Medulla oblongata (tissue), 1 donor: ENCODE measurements around the gene ZMYM4.
"Not testable (repeated sequence)": the region's sequence is repeated elsewhere in the genome, so short reads cannot be mapped to it uniquely, and the experiment has no call there.

Experiments
- DNase-seq: peaks from one replicate; pipeline ENCODE4 v3.0.0-alpha.2; 2015; ENCODE audit errors: extremely low spot score

The ZMYM4 gene

DNA sequence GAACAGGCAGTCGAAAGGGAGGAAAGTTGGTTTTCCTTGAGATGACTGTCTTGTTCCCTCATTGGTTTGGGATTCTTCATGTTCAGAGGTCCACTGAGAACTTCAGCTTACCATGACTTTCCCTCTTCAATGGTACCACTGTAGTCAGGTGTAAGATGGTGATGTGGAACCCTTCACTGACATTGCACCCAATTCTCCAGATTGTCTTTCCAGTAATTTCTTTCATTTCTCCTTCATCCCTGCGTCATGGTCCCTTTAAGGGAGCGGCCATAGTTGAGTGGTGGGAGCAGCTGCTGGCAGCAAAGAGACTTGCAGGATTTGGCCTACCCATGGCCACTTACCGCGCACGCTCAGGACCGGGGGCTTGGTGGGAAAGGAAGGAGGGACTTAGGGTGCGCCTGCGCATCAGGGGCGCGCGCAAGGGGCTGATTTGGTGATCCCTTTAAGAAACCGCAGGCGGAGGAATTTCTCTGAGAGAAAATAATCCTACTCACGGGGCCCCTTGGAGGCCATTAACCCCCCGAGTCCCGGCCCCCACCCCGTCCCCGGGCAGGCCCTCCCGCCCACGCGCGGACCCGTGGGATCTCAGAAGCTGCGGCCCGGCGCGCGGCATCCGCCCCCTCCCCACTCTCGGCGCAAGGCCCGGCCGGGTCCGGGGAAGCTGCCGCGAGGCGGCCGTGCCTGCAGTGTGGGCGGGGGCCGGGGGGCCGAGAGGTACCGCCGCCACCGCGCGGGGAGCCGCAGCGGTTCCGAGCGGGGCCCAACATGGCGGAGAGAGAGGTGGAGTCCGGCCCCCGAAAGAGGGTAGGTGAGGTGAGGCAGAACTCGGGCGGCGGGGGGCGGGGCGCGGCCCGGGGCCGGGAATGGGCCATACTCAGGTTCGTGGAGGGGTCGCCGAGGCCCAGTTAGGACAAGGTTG, at the start of gene ZMYM4:
ZMYM4 (plus strand) TSS at position 428 of the 919 bp plus-strand sequence; CDS start at position 766, 338 bp downstream.
- peak; percentile 93 for DNase-seq

DNA sequence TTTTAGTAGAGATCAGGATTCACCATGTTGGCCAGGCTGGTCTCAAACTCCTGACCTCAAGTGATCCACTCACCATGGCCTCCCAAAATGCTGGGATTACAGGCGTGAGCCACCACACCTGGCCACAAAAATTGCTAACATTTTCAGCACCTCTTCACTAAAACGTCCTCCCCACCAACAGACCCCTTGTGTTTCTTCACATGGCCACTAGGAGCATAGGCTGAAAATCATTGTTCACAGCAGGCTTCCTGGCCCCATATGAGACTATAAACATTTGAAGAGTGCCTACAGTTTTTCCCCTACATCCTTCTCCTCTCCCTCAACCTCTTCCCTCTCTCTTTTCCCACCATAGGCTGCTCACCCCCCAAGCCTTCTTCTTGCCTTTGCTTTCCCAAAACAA, 47.5 kb upstream of the ZMYM4 start:
- no peak for DNase-seq

DNA sequence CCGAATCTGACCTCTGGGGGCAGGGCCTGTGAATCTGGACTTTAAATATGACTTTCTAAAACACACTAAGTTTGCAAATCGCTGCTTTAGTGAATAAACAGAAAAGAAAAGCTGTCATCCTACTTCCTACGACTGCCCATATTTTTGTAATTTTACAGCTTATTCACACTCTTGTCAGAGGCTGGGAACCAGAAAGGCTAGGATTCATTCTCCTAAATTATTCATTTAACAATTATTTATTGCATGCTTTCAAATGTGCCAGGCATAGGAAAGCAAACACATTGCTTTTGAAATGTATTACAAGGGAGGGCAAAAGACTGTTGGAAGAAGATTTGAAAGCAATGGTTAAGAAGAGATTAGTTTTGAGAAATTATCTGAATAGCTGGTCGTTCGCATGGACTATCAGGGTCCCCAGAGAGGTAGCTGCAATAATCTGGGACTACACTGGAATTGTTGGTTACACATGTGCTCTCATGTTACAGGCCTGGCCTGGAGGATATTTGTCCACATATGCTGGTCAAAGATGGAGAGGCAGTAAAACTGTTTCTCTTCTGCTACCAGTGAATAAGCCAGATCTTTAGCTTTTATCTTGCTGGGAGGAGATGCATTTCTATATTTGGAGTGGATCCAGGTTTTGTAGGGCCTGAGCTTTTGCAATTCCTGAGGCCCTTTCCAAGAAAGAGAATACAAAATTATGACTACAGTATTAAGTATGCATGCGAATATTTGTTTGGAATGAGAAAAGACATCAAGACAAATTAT, 46.0 kb upstream of the ZMYM4 start:
- DNase-seq, result no peak

DNA sequence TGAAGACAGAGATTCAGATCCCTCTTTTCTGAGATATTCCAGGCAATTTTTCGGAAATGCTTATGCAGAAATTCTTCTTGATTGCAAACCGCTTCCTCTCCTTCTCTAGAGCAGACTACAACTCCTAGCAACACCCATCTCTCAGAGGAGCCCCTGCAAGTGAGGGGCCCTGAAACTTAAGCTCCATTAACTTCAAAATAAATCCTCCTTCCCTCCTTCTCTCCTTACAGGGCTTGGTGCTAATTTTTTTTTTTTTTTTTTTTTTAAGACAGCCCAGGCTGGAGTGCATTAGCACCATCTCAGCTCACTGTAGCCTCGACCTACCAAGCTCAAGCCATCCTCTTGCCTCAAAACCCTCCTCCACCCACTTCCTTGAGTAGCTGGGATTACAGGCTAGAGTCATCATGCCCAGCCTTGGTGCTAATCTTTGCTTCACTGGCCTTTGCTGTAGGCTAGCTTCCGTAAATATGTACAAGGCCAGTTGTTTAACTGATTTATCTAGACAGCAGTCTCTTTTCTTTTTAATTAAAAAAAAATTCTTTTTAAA, 45.4 kb upstream of the ZMYM4 start:
- DNase-seq, result no peak

DNA sequence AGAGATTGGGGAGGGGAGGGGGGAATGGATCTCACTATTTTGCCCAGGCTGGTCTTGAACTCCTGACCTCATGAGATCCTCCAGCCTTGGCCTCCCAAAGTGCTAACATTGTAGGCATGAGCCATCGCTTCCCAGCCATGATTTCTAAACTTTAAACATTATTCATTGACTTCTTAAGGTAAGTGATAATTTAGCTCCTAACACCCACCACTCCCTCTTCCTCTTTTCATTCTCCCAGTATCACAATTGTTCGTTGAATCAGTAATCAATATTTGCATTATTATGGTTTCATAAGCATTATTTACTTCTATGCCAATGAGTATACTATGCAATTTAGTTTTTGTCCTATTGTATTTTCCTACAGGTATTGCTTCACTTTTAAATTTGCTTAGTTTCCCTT, 42.0 kb upstream of the ZMYM4 start:
- no peak for DNase-seq

DNA sequence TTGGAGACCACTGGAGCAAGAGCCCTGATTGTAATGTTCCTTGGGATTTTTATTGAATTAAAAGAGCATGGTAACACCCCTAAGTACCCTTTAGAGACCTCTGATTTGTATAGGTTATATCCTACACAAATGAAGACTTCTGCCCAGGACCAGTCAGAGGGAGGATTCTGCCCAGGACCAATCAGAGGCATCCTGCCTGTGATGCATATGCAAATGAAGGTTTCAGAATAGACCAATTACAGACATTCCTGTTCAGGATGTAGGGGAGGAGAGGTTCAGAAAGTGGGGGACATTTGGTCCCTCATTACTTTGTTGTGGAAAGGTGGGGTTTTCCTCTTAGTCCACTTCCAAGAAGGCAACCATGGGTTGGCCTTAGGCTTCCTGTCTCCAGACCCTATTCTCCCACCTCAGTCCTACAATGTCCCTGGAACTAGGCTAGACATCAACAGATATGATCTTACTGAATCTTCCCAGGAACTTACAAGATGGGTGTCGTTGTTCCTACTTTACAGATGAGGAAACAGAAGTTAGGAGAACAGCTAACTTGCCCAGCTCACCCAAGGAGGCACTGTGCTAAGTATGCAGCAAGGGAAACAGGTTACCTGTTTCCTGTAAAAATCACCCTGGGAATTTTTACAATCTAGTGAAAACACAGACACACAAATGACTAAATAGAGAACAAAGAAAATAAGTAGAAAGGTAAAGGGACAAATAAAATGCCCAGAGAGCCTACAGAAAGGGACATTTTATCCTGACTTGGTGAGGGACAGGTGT, 38.7 kb upstream of the ZMYM4 start:
- no peak for DNase-seq

DNA sequence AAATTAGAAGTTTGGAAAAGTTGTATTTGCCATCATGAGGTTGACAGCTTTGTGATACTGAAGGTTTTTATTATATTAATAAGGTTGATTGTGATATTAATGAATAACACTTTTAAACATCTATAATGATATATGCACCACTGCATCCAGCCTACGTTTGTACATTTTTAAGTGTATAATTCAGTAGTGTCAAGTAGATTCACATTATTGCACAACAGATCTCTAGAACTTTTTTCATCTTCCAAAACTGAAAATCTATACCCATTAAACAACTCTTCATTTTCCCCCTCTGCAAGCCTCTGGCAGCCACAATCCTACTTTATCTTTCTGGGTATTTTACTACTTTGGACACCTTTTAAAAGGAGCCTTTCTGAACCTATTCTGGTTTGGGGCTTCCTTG, 37.2 kb upstream of the ZMYM4 start:
- no peak for DNase-seq

DNA sequence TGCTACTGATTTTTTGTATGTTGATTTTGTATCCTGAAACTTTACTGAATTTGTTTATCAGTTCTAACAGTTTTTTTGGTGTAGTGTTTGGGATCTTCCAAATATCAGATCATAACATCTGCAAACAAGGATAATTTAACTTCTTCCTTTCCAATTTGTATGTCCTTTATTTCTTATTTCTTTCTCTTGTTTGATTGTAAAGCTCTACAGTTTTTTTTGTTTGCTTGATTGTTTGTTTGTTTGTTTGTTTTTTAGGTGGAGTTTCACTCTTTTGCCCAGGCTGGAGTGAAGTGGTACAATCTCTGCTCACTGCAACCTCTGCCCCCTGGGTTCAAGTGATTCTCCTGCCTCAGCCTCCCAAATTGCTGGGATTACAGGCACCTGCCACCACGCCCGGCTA, 31.7 kb upstream of the ZMYM4 start:
- DNase-seq, result not testable (repeated sequence)

DNA sequence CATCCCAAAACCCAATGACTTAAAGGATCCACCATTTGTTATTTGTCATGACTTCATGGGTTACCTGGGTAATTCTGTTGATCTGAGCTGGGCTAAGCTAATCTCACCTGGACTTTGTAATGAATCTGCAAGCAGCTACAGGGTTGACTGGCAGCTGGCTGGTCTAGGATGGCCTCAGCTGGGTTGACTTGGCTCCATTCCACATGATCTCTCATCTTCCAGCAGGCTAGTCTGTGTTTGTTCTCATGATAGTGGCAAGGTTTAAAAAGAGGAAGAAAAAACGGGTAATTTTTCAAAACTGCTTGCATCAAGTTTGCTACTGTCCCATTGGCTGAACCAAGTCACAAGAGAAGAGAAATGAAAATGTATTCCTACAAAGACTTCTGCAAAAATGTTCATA, 24.8 kb upstream of the ZMYM4 start:
- DNase-seq, result no peak

DNA sequence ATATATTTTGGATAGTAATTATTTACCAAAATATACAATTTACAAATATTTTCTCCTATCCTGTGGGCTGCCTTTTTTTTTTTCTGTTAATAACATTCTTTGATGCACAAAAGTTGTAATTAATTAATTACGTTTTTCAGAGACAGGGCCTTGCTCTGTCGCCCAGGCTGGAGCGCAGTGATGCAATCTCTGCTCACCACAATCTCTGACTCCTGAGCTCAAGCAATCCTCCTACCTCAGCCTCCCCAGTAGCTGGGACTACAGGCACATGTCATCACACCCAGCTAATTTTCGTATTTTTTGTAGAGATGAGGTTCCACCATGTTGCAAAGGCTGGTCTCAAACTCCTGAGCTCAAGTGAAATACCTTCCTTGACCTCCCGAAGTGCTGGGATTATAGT, 21.3 kb upstream of the ZMYM4 start:
- no peak for DNase-seq

DNA sequence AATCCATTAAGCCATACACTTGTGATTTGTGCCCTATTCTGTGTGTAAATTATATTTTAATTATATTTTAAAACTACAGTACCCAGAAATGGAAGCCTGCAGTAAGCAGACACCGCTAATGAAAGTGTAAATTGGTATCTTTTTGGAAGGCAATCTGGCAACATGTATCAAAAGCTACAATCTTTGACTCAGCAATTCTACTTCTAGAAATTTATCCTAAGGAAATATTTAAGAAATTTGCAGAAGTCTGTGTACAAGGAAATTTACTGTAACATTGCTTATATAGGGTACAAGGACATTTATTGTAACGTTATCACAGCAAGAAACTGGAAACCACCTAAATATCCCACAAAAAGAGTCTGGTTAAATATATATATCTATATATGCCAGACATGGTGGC, 14.6 kb upstream of the ZMYM4 start:
- no peak for DNase-seq

DNA sequence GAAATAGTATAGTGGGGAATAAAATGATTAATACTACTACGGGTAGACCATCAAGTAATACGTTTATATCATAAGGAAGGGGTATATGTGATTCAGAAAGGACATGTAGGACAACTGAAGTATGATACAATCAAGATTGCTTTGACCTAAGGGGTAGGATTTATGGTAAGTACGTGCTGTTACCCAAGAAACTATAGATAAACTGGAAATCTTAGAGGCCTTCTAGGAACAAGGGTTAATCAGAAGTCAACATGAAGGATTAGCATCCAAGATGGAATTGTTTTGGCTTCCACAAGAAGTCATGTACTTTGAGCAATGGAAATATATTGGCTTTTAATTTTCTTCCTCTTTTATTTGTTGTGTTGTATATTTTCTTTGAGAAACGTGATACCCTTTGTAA, 13.2 kb upstream of the ZMYM4 start:
- DNase-seq, result no peak

DNA sequence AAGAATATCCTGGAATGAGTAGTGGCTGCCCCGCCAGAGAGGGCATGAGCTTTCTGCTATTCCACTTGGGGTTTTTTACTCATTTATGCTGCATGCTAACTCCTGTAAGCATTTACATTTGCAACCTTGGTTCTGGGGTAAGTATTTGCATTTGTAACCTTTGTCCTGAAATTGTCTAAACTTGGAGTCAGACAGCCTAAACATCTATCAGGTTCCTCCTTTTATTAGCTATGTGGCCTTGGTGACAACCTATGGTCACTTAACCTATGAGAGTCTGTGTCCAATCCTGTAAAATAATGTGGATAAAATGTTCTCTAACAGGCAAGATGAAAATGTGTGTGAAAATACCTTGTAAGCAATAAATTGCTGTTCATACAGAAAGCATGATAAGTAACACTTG, 8.9 kb upstream of the ZMYM4 start:
- no peak for DNase-seq

DNA sequence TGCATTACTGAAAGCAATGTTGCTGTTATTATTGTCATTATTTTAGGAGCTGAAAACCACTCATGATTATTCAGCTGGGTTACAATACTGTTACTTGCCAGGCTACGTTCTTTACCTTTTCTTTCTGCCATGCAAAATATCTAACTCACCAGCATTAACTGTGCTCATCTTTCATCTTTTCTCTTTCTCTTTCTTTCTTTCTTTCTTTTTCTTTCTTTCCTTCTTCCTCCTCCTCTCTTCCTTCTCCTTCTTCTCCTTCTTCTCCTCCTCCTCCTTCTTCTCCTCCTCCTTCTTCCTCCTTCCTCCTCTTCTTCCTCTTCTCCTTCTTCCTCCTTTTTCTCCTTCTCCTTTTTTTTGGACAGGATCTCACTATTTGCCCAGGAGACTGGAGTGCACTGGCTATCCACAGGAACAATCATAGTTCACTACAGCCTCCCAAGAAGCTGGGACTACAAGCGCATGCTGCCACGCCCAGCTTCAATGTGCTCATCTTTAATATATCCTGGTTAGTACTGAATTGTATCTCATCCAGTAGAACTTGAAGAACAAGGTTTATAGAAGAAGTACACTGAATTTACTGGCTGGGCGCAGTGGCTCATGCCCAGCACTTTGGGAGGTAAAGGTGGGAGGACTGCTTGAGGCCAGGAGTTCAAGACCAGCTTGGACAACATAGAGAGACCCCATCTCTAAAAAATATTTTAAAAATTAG, 6.9 kb upstream of the ZMYM4 start:
- DNase-seq, result no peak

DNA sequence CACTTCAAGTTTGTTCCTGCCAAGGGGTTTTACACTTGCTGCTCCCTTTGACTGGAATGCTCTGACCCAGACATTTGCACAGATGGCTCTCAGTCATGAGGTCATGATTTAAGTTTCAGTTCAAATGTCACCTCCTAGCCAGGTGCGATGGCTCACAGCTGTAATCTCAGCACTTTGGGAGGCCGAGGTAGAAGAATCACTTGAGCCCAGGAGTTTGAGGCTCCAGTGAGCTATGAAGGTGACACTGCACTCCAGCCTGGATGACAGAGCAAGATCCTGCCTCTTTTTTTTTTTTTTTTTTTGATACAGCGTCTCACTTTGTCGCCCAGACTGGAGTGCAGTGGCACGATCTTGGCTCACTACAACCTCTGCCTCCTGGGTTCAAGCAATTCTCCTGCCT, 4.5 kb upstream of the ZMYM4 start:
- no peak for DNase-seq

DNA sequence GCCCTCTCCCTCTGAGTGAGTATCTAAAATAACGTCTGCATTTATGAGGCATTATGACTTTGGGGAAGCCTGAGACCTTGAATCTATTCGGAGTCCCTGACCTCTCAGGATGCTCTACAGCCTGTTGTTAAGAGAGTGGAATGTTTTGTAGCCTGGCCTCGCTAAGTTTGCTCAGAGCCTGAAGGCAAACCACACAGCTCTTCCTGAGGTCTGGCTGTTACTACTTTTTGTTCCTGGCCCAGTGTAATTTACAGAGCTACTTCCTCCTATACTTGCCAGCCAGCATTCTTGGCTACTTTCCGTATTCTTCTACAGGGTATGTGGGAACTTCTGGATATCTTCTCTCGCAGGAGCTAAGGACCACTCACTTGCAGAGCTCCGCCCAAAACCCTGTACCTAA, 3.6 kb upstream of the ZMYM4 start:
- DNase-seq, result peak; percentile 44

DNA sequence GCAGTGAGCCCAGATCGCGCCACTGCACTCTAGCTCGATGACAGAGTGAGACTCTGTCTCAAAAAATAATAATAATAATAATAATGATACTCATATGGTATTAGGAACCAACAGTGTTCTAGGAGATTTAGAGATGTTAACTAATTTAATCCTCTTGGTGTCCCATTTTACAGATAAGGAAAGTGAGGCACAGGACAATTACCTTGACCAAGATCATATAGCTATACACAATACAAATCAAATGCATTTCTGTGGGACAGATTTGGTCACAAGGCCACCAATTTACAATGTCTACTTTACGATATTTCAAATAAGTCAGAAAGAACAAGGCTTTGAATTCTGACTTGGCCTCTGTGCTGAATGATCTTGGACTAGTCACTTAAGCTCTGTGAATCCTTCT, 2.2 kb upstream of the ZMYM4 start:
- DNase-seq, result no peak

DNA sequence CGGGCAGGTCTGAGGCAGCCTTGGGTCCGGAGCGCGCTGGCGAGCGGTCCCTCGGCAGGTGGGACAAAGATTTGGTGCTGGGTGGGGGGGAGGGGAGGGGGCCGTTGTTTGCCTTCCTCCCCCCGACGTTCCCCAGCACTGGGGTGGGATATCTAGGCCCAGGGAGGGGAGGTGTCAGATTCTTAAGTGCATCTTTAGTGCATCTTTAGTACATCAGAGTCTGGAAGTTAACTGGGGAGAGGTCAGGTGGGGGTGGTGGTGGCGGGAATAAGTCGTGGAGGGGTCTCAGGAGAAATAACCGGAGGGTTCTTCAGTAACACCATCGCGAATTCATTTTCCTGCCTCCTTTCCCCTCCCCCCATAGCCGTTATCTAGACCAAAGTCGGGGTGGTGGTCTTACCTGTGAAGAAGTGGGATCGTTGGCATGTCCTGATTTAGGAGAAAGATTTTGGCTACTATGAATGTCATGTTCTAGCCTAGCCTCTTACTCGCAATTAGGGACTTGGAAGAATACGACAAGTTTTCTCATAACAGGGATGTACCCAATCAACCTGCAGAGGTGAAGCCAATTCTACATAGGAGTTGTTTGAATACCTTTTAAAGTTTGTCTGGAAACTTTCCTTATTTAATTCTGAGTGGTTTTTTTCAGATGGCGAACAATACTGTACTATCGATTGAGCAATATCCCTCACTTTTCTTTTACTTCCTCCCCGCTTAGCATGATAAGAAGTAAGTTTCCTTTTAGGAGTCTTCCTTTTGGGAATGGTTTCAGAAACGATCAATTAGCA, 886 bp downstream of the ZMYM4 start:
- no peak for DNase-seq

DNA sequence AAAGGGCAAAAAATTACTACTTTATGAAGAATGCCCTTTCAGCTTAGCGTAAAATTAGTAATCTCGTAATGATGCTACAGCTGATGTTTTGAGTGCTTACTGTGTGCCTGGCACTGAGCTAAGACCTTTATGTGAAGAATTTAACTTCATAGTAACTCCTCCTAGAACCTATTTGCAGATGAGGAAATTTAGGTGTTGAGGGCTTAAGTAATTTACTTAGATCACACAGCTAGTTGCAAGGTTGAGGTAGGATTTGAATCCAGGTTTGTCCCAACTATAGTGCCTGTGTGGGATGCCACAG, 1.4 kb downstream of the ZMYM4 start:
- DNase-seq, result no peak

DNA sequence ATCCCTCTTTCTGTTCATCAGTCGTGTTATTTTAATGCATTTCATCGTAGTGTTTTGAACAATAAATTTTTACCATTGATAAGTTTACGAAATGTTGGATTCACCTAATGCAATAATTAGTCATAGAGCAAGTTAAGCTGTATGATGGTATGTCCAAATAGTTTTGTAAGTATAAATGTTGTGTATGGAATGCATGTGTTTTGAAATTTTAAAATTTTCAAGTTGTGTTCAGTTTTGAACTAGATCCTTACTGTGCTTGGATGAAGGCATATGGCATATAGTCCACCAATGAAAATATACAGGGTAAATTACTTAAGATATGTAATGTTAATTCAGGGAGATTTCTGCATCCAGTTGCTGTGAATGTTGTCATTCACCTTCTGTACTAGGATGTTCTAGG, 2.3 kb downstream of the ZMYM4 start:
- DNase-seq, result no peak

DNA sequence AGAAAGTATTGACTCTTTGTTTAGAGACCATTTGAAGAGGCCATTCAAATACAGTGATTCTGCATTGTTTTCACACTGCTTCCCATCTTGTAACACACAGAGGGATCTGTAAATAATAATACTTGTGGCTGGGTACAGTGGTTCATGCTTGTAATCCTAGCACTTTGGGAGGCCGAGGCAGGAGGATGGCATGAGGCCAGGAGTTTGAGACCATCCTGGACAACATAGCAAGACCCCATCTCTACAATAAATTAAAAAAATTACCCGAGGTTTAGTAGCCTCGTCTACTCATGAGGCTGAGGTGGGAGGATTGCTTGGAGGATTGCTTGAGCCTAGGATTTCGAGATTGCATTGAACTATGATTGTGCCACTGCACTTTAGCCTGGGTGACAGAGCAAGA, 5.7 kb downstream of the ZMYM4 start:
- no peak for DNase-seq
